Endometrium (tissue), 2 donors: ENCODE measurements around the gene AZGP1.
"Not testable (repeated sequence)": the region's sequence is repeated elsewhere in the genome, so short reads cannot be mapped to it uniquely, and the experiment has no call there.

Experiments
- FAIRE-seq: peaks from 2 replicates; lab custom pipeline; 2012; peaks lifted over from hg19 to GRCh38; lab: Jason Lieb, UNC
- donor health status: control.
- donor health status: control.

The AZGP1 gene

DNA sequence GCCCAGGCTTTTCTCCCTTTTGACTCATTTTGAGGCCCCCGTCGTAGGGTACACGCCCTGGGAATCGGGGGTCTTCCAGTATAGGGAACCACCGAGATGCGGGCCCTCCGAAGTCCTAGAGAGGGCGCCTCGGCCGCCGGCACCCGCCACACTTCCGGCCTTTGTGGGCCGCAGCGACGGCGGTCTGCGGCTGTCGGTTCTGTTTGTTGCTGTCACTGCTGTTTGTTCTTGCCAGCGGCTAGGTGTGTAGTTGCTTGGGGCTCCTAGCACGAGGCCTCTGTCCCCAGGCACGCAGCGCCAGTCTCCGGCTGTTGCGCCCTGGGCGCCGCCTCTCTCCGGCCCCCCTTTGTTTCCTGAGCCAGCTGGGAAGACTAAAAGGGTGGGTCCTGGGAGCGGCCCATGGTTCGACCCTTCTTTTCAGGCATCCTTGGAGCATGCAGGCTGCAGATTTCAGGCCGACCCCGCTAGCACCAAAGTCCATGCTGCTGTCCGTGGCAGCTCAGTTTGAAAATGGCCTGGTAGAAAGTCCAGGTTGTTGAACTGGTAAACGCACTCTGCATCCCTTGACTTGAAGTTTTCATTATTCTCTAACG, 21.8 kb upstream of the AZGP1 start:
- no peak for FAIRE-seq

DNA sequence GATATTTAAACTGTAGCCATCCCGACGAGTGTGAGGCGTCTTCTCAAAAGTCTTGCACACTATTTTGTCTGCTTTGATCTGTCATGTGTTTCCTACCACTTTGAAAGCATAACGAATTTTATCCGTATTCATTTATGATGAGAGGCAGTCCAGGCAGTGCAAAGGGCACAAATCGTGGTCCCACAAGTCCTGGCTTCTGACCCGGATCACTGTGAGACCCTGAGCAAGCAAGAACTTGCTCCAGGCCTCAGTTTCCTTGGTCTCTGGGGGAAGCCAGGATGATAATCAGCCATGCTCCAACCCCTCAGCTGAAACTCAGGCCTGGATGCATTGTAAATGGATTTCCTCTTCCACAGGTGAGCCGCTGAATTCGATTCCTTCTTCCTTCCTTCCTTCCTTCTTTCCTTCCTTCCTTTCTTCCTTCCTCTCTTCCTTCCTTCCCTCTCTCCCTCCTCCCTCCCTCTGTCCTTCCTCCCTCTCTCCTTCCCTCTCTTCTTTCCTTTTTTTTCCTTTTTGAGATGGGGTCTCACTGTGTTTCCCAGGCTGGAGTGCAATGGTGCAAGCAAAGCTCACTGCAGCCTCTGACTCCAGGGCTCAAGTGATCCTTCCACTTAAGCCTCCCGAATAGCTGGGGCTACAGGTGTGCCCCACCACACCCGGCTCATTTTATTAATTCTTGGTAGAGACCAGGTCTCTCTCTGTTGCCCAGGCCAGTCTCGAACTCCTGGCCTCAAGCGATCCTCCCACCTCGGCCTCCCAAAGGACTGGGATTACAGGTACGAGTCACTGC, 21.1 kb upstream of the AZGP1 start:
- FAIRE-seq = no peak

DNA sequence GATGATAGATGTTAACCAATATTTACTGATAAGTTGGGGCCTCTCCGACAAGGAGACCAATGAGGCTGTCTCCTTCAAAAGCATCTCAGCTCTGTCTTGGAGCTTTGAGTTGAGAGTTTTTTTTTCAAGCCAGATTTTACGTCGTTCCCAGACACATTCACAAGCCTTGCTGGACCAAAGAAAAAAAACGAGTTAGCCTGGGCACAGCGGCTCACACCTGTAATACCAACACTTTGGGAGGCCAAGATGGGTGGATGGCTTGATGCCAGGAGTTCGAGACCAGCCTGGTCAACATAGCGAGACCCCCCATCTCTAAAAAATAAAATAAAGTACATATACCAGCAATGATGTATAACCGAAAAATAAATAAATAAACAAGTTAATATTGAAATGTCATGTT, 19.0 kb upstream of the AZGP1 start:
- FAIRE-seq = no peak

DNA sequence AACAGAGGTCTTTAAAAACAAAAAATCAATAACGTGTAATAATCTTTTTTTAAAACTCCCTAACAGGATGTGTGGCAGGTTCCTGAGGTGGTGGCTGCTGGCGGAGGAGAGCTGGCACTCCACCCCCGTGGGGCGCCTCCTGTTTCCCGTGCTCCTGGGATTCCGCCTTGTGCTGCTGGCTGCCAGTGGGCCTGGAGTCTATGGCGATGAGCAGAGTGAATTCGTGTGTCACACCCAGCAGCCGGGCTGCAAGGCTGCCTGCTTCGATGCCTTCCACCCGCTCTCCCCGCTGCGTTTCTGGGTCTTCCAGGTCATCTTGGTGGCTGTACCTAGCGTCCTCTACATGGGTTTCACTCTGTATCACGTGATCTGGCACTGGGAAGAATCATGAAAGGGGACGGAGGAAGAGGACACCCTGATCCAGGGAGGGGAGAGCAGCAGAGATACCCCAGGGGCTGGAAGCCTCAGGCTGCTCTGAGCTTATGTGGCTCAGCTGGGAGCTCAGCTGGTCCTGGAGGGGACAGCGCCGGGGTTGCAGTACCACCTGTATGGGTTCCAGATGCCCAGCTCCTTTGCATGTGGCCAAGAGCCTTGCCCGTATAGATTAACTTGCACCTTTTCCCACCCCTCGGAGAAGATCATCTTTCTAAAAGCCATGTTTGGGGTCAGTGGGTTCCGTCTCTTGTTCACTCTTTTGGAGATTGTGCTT, 16.7 kb upstream of the AZGP1 start:
- no peak for FAIRE-seq

DNA sequence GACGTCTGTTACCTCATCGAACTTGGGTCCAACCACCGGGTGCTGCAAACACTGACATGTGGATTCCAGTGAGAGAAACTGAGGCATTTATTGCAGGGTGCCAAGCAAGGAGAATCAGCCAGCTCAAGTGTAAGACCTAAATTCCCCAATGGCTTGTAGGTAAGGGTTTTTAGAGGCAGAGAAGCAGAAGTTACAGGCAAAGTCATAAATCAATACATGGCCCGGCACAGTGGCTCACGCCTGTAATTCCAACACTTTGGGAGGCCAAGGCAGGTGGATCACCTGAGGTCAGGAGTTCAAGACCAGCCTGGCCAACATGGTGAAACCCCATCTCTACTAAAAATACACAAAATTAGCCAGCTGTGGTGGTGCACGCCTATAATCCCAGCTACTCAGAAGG, 15.7 kb upstream of the AZGP1 start:
- FAIRE-seq = not testable (repeated sequence)

DNA sequence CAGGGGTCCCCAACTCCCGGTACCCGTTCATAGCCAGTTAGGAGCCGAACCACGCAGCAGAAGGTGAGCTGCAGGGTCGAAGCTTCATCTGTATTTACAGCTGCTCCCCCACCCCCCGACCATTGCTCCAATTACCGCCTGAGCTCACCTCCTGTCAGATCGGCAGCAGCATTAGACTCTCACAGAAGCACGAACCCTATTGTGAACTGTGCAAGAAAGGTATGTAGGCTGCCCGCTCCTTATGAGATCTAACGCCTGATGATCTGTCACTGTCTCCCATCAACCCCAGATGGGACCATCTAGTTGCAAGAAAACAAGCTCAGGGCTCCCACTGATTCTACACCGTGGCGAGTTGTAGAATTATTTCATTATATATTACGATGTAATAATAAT, 14.6 kb upstream of the AZGP1 start:
- no peak for FAIRE-seq

DNA sequence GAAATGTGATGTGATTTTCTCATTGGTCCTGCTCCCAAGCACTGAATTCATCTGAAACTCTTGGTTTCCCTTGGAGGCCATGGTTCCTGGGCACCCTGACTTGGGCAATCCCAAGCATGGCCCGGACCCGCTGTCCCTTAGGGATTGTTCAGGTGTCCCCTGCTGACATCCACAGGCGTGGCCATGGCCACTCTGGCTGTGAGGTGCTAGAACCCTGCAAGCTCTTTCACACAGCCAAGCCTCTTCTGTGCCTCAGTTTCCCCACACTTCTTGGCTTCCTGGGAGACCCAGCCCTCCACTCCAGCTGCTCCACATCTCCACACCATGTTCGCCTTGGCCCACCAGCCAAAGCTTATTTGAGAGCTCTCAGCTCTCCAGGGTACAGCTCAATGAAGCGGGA, 12.0 kb upstream of the AZGP1 start:
- FAIRE-seq = no peak

DNA sequence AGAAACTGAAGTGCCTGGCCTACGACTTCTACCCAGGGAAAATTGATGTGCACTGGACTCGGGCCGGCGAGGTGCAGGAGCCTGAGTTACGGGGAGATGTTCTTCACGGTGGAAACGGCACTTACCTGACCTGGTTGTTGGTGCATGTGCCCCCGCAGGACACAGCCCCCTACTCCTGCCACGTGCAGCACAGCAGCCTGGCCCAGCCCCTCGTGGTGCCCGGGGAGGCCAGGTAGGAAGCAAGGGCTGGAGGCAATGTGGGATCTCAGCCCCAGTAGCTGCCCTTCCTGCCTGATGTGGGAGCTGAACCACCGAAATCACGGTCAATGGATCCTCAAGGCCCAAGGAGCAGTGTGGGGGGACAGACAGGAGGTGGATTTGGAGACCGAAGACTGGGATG, 11.5 kb upstream of the AZGP1 start:
- not testable (repeated sequence) for FAIRE-seq

DNA sequence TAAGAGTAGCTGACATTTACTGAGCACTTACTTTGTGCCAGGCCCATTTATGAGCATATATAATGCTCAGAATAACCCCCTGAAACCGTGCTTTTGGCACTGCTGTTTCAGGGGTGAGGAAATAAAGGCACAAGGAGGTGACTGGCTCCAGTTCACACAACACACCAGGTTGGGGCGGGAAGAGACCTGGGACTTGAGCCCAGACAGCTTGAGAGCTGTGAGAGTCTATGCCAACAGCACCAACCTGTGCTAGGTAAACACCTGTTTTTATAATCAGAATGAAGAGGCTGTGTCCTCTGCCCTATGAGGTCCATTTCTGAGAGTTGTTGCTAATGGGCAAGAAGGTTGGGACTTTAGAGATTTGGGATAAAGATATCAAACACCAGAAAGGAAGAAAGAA, 8.8 kb upstream of the AZGP1 start:
- FAIRE-seq = no peak

DNA sequence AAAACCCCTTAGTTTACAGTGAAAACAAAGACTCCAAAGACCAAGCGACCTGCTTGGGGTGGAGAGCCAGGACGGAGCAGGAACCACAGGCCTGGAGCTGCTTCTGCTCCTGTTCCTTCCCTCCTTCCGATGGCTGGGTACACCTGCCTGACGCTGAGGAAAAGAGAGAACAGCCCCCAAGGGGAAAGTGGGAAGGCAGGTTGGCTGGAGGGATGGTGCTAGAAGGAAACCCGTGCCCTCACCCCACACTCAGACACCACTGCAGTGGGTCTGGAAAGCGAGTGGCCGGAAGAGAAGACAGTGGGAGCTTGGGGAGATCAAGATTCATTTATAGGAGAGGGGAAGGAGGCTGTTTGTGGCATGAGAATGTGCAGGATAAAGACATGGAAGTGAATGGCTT, 5.2 kb upstream of the AZGP1 start:
- not testable (repeated sequence) for FAIRE-seq

DNA sequence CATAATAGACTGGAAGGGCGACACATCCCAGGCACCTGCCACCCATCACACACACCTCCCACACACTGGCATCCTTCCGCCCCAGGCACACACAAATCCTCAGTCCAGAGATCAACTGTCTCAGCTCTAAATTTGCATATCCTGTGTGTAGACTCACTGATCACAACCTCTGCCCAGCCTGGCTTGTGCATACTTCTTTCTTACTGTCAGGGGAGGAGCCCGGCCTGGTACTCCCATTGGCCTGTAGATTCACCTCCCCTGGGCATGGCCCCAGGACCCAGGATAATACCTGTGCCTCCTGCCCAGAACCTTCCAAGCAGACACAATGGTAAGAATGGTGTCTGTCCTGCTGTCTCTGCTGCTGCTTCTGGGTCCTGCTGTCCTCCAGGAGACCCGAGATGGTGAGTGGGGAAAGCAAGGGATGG, 4.6 kb upstream of the AZGP1 start:
- not testable (repeated sequence) for FAIRE-seq

DNA sequence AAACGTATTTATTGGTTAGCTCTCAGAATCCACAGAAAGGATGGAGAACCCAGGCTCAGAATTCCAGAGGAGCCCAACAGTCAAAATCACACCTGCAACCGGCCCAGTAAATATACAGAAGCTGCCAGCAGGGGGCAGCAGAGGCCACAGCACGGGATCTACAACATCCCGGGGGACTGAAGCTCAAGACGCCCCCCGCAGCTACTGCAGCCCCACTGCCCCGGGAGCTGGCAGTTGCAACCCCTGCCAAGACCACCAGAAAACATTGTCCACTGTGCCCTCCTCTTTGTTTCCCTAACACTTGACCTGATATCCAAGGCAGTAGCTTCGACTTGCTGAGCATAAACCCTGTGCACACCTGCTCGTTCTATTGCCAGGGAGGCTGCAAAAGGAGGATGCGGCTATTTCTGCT, 4.0 kb upstream of the AZGP1 start:
- not testable (repeated sequence) for FAIRE-seq

DNA sequence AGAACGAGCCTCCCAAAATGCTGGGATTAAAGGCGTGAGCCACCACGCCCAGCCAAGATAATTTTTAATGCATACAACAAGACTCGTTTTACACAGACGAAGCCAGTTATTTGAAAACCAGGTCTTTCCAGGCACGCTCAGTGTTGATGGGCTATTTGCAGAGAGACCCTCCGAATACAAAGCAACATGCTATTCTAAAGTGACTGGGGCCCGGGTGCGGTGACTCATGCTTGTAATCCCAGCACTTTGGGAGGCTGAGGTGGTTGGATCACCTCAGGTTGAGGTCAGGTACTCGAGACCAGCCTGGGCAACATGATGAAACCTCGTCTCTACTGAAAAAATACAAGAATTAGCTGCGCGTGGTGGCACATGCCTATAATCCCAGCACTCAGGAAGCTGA, 795 bp upstream of the AZGP1 start:
- no peak for FAIRE-seq

DNA sequence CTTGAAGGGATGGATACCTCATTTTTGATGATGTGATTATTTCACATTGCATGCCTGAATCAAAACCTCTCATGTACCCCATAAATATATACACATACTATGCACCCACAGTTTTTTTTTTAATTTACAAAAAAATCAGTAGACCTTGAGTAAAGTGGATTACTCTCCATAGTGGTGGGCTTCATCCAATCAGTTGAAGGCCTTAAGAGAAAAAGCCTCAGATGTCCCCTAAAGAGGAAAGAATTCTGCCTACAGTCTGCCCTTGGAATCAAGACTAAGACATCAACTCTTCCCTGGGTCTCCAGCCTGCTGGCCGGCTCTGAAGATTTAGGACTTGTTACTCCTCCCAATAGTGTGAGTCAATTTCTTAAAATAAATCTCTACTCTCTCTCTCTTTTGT, 1.1 kb downstream of the AZGP1 start:
- FAIRE-seq = no peak

DNA sequence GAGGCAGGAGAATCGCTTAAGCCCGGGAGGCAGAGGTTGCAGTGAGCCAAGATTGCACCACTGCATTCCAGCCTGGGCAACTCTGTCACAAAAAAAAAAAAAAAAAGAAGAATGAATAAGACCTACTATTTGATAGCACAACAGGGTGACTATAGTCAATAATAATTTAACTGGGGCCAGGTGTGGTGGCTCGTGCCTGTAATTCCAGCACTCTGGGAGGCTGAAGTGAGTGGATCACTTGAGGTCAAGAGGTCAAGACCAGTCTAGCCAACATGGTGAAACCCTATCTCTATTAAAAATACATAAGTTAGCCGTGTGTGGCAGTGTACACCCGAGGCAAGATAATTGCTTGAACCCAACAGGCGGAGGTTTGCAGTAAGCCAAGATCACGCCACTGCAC, 2.0 kb downstream of the AZGP1 start:
- FAIRE-seq = not testable (repeated sequence)

DNA sequence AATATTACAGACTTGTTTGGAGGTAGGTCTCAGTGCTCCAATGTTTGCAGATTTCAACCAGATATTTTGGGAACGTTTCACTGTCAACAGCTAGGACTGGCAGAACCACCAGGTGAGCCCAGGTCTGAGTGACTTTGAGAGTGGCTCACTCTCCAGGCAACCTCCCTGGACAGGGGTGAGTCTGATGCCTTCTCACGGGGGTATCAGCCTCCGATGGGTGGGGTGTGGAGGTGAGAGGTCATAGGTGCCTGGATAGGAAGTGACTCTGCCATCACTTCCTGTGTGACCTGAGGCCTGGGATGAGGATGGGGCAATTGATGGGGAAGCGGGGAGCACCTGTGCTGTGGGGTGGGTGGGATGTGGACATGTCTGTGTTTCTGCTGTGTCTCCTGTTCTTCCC, 4.6 kb downstream of the AZGP1 start:
- no peak for FAIRE-seq

DNA sequence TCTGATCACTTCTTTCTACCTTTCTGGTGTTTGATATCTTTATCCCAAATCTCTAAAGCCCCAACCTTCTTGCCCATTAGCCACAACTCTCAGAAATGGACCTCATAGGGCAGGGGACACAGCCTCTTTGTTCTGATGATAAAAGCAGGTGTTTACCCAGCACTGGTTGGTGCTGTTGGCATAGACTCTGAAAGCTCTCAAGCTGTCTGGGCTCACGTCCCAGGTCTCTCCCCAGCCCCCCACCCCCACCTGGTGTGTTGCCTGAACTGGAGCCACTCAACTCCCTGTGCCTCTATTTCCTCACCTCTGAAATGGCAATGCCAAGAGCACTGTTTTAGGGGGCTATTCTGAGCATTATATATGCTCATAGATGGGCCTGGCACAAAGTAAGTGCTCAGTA, 6.0 kb downstream of the AZGP1 start:
- not testable (repeated sequence) for FAIRE-seq

DNA sequence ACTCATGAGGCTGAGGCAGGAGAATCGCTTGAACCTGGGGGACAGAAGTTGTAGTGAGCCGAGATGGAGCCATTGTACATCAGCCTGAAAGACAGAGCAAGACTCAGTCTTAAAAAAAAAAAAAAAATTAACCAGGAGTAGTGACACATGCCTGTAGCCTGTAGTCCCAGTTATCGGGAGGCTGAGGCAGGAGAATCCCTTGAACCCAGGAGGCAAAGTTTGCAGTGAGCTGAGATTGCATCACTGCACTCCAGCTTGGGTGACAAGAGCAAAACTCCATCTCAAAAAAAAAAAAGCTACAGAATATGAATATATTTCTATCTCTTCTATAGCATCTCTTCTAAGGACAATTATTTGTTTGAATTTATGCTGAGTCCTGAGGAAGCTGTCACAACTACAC, 6.5 kb downstream of the AZGP1 start:
- FAIRE-seq = no peak

DNA sequence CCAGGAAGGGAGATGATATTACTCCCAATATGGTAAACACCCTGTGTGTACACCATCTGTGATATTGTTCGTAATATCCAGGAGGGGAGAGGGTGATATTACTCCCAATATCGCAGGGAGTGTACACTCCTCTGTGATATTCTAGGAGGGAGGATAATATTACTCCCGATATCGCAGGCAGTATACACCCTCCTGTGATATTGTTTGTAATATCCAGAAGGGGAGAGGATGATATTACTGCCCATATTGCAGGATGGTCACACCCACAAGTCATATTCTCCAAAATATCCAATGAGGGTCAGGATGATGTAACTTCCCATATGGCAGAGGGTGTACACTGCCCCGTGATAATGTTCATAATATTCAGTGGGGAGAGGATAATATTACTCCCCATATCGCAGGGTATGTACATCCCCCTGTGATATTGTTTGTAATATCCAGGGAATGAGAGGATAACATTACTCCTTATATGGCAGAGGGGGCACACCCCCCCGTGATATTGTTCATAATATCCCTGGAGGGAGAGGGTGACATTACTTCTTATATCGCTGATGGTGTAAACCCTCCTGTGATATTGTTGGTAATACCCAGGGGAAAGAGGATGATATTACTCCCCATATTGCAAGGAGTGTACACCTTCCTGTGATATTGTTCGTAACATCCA, 17.1 kb downstream of the AZGP1 start:
- FAIRE-seq = no peak

DNA sequence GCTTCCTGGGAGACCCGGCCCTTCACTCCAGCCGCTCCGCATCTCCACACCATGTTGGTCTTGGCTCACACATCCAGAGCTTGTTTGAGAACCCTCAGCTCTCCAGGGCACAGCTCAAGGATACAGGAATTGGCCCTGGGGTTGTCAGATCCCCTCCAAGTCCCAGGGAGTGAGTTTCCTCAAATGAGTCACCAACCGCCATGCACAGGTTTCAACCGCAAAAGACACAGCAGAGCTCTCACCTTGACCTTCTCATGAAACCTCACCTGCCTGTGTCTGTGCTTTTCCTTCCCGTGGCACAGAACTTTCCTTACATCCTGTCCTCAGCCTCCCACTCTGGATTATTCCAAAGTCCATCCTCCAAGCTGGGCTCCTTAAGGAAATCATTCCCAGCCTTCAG, 20.6 kb downstream of the AZGP1 start:
- no peak for FAIRE-seq

DNA sequence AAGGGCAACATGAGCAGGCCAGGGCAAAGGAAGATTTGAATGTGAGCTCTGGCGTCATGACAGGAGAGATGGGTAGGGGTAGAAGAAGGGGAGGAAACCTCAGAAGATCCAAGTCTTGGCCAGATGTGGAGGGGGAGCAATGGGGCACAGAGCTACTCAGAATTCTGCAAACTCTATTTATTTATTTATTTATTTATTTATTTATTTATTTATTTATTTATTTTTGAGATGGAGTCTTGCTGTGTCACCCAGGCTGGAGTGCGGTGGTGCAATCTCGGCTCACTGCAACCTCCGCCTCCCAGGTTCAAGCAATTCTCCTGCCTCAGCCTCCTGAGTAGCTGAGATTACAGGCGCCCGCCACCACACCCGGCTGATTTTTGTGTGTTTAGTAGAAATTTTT, 21.2 kb downstream of the AZGP1 start:
- not testable (repeated sequence) for FAIRE-seq

DNA sequence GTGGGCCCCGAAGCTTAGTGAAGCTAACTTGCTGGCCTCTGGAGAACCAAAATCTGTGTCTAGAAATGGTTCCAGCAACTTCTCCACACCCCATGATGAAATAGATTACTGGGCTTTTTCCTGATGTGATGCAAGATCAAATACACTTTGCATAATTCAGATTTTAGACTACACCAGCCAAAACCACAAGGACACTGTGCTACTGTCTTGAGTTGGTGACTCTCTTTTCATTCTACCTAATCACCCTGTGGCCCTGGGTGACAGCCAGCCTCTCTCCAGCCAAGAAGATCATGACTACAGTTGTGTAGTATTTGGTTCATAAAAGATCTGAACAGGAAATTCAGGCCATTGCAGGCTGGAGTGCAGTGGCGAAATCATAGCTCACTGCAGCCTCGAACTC, 22.2 kb downstream of the AZGP1 start:
- no peak for FAIRE-seq

DNA sequence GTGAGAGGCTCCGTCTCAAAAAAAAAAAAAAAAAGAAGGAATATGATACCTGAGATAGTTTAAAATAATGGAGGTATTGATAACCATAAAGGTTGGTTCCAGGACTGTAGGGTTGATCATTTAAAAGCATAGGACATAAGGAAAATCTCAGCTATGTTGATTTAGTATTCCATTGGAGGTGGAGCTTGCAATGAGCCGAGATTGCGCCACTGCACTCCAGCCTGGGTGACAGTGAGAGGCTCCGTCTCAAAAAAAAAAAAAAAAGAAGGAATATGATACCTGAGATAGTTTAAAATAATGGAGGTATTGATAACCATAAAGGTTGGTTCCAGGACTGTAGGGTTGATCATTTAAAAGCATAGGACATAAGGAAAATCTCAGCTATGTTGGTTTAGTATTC, 23.2 kb downstream of the AZGP1 start:
- FAIRE-seq = peak; percentile 92
